Breast epithelium (tissue), 3 donors: ENCODE measurements around the gene ARHGEF19.

ENCODE experiments used
- POLR2A ChIP-seq: fragments of 450-650 bp; IDR thresholded peaks from one replicate; pipeline ENCODE4 v1.6.1; 2016; ENCODE audit warnings: antibody characterized with exemption, mild to moderate bottlenecking, moderate library complexity
- POLR2AphosphoS5 ChIP-seq, 3 donors: sonication (generic); formaldehyde crosslinking; IDR thresholded peaks; one replicate each; pipeline ENCODE4 v1.6.1; 2017; ENCODE audit warnings: antibody characterized with exemption in 3 of 3
- TF ChIP-seq, protein P1 (sequence below), 3 donors: fragments of 450-650 bp; IDR thresholded peaks; one replicate each; pipeline ENCODE4 v1.5.1; 2016 to 2017; ENCODE audit warnings: antibody characterized with exemption in 3 of 3, mild to moderate bottlenecking in 3 of 3, moderate library complexity in 3 of 3

DNA sequence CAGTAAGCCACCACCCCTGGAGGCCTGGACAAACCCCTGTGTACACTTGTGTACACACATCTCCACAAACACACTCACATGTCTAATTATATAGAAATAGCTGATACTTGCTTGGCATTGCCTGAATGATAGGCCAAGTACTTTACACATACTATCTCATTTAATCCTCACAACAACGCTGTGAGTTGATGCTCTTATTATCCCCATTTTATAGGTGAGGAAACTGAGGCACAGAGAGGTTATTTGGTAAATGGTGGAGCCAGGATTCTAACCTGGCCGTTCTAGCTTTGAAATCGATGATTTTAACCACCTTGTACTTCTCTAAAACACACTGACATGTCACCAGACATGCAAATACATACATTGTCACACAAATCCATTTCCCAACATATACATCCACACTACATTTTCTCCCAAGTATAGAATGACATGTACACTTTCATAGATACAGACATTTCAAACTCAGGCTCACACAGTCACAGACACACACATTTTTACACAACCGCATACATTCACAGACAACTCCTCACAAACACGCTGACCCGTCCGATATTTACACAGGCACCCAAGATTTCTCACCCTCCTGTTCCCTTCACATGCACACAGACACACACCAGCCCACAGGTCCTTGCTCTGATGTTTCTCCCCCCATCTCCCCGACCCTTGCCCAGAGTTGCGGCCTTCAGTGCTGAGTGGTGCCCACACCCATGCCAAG is 3.2 kb downstream of the ARHGEF19 start:
- TF ChIP-seq, protein P1, sequence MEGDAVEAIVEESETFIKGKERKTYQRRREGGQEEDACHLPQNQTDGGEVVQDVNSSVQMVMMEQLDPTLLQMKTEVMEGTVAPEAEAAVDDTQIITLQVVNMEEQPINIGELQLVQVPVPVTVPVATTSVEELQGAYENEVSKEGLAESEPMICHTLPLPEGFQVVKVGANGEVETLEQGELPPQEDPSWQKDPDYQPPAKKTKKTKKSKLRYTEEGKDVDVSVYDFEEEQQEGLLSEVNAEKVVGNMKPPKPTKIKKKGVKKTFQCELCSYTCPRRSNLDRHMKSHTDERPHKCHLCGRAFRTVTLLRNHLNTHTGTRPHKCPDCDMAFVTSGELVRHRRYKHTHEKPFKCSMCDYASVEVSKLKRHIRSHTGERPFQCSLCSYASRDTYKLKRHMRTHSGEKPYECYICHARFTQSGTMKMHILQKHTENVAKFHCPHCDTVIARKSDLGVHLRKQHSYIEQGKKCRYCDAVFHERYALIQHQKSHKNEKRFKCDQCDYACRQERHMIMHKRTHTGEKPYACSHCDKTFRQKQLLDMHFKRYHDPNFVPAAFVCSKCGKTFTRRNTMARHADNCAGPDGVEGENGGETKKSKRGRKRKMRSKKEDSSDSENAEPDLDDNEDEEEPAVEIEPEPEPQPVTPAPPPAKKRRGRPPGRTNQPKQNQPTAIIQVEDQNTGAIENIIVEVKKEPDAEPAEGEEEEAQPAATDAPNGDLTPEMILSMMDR (IDR thresholded peaks at IDR 0.05): no peak
- TF ChIP-seq POLR2A: no peak
- no peak for TF ChIP-seq POLR2AphosphoS5 (IDR thresholded peaks at IDR 0.05)
